Measurements from ENCODE around the gene PBX3. TPM values are rescaled to one million over a fixed set of nuclear protein-coding genes. Genes with fewer than 3 reads are reported as not detected.

The PBX3 gene
- total RNA-seq, 1 donor from 2014 or later, result 37.7 TPM

GRCh38 chr9:125989090-125989501 is 241.9 kb downstream of the PBX3 start:
- Mint-ChIP-seq H3K9me3 (ENCODE audit: low read depth) (no peaks in the 10 kb centered on the region), H3K4me1 (ENCODE audit: low read depth) (peaks cover 2% of the 10 kb centered on the region), H3K36me3 (ENCODE audit: insufficient read depth) (no peaks in the 10 kb centered on the region), H3K27me3 (peaks cover 7% of the 10 kb centered on the region), H3K27ac (no peak overlapping the region), H3K4me3 (ENCODE audit: low read depth) (no peak overlapping the region)
- no peak for DNase-seq (ENCODE audit: low spot score, unreplicated experiment)
- TF ChIP-seq CTCF (IDR thresholded peaks at IDR 0.05; ENCODE audit: unreplicated experiment), result no peak

DNA sequence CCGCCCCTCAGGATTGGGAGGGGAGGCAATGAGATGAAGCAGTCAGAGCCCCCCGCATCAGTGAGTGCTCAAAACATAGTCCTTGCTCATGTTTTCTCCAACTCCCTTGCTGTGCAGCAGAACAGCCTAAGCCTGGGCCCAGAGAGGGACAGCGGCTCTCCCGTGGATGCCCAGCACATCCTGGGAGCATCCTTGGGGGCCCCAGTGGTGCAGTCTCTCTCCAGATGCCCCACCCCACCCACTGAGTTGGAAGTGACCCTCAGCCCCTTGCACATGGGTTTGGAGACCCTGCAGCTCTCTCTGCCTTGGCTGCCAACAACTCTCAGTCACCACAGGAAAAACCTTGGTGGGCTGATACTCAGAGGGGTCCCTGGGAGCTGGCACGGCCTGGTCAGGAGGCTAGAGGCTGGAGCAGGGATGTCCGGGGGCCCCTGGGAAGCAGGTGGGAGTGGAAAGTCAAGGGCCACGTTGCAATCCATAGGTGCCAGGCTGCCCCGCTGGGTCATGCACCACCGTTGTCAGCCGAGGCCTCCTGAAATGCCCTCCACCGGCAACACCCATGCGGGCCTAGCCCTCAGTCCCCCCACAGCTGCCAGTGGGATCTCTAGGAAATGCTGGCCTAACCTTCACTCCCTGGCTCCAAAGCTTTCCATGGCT is 242.5 kb downstream of the PBX3 start:
- Mint-ChIP-seq H3K27ac (no peak overlapping the region), H3K4me1 (ENCODE audit: low read depth) (peaks cover 2% of the 10 kb centered on the region), H3K4me3 (ENCODE audit: low read depth) (no peak overlapping the region)

DNA sequence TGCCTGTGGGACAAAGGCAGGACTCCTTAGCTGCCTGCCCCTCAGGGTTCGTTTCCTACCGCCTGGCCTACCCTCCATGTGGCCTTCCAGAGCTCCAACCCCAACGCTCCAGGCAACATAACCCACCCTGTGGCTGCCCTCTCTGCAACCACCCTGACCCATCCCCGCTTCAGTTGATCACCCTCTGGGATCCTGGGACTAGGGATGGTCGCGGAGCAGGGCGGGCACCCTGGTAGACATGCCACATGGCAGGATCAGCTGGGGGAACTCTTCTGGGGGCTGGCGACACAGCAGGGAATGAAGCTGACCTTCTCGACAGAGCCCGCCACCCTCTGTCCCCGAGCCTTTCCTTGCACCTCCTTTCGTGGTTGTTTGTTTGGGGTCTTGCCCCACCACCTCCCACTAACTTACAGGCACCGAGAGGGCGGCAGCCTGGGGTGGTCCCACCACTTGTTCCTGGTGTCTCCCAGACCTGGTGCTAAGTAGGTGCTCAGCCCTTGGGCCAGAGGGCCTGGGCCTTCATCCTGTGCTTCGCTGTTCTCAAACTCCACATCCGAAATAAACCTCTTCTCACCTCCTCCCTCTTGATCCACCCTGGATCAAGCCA is 243.1 kb downstream of the PBX3 start:
- no peak overlapping the region for H3K4me3 Mint-ChIP-seq (ENCODE audit: low read depth)

More for the DNA sequence above, 242.5 kb downstream of the PBX3 start:
- no peak for TF ChIP-seq CTCF (IDR thresholded peaks at IDR 0.05; ENCODE audit: unreplicated experiment)
- no peaks in the 10 kb centered on the region for H3K9me3 Mint-ChIP-seq (ENCODE audit: low read depth)
- H3K27me3 Mint-ChIP-seq, result peaks cover 7% of the 10 kb centered on the region
- no peaks in the 10 kb centered on the region for H3K36me3 Mint-ChIP-seq (ENCODE audit: insufficient read depth)
- no peak for DNase-seq (ENCODE audit: low spot score, unreplicated experiment)

DNA sequence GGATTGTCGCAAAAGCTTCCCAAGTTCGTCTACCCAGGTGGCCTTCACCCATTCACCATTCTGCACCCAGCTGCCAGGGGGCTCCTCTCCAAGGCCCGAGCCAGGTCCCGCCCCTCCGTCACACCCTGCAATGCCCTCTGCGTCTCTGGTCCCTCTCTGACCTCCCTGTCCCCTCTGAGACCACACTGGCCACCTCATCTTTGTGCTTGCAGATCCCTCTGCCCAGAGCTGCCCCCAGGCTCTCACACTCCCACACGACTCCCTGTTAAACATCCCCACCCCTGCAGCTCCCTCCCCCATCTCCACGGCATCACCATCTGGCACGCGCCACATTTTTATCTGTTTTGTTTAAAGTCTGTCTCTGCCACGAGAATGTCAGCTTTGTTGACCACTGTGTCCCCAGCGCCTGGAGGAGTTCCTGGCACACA is 243.6 kb downstream of the PBX3 start:
- no peak for TF ChIP-seq CTCF (IDR thresholded peaks at IDR 0.05; ENCODE audit: unreplicated experiment)
- no peak overlapping the region for H3K4me3 Mint-ChIP-seq (ENCODE audit: low read depth)
- no peak overlapping the region for H3K27ac Mint-ChIP-seq
- peaks cover 7% of the 10 kb centered on the region for H3K27me3 Mint-ChIP-seq
- peaks cover 2% of the 10 kb centered on the region for H3K4me1 Mint-ChIP-seq (ENCODE audit: low read depth)
- no peak for DNase-seq (ENCODE audit: low spot score, unreplicated experiment)
- no peaks in the 10 kb centered on the region for H3K36me3 Mint-ChIP-seq (ENCODE audit: insufficient read depth)
- no peaks in the 10 kb centered on the region for H3K9me3 Mint-ChIP-seq (ENCODE audit: low read depth)

More for the DNA sequence above, 243.1 kb downstream of the PBX3 start:
- no peak for TF ChIP-seq CTCF (IDR thresholded peaks at IDR 0.05; ENCODE audit: unreplicated experiment)
- Mint-ChIP-seq H3K9me3 (ENCODE audit: low read depth) (no peaks in the 10 kb centered on the region), H3K4me1 (ENCODE audit: low read depth) (peaks cover 2% of the 10 kb centered on the region), H3K27ac (no peak overlapping the region), H3K36me3 (ENCODE audit: insufficient read depth) (no peaks in the 10 kb centered on the region), H3K27me3 (peaks cover 7% of the 10 kb centered on the region)
- DNase-seq (ENCODE audit: low spot score, unreplicated experiment), result no peak

DNA sequence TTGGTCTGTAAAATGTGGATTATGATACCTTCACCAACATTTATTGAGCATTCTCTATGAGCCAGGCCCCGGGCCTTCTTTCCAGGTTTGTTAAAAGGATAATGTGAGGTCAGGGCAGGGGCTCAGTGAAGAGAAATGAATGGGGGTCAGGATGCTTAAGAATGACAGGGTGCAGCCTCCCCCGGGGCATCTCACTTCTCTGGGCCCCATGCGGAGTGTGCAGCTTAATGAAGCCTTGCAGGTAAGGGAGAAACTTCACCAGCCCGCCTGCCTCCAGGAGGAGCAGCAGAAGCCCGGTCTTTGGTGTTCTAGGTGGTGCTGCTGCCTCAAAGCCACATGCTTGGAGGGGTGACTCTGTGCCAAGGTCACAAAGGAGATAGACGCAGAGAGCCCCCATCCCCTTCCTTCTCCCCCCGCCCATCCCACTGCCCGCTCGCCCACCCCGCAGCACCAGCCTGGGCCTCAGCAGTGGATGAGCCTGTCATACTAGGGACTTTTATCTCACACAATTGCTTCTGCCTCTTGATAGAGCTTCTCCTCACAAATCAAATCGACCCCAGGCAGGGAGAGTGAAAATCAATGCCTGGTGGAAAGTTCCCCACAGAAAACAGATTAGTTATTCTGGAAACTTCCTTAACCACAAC is 244.8 kb downstream of the PBX3 start:
- Mint-ChIP-seq H3K4me3 (ENCODE audit: low read depth) (no peak overlapping the region), H3K9me3 (ENCODE audit: low read depth) (no peaks in the 10 kb centered on the region), H3K27me3 (peaks cover 9% of the 10 kb centered on the region), H3K36me3 (ENCODE audit: insufficient read depth) (no peaks in the 10 kb centered on the region), H3K27ac (no peak overlapping the region), H3K4me1 (ENCODE audit: low read depth) (peaks cover 2% of the 10 kb centered on the region)
- no peak for DNase-seq (ENCODE audit: low spot score, unreplicated experiment)
- no peak for TF ChIP-seq CTCF (IDR thresholded peaks at IDR 0.05; ENCODE audit: unreplicated experiment)

Data from progenitor cell of endocrine pancreas (in vitro differentiated cells).